NT2/D1 (cell line): ENCODE data around the gene PRKAB1.

Experiments
- DNase-seq: peaks from one replicate; pipeline ENCODE4 v3.0.0-alpha.2; 2011; ENCODE audit warnings: low read depth, low spot score
- H3K27me3 ChIP-seq: 2 replicates; pipeline ENCODE4 v1.6.0; 2011; ENCODE audit warnings: mild to moderate bottlenecking; ENCODE audit not compliant: insufficient read length, insufficient read depth
- H3K36me3 ChIP-seq: 2 replicates; pipeline ENCODE4 v1.6.1; 2011; ENCODE audit warnings: mild to moderate bottlenecking, low read length, mixed read lengths; ENCODE audit not compliant: insufficient read depth, insufficient read length
- H3K4me1 ChIP-seq: 2 replicates; pipeline ENCODE4 v1.5.1; 2011; ENCODE audit not compliant: insufficient read depth, insufficient read length
- H3K4me3 ChIP-seq: 2 replicates; pipeline ENCODE4 v1.5.1; 2011; ENCODE audit warnings: low read depth; ENCODE audit not compliant: insufficient read length
- H3K9ac ChIP-seq: 2 replicates; pipeline ENCODE4 v1.6.0; 2011; ENCODE audit warnings: low read depth; ENCODE audit not compliant: insufficient read length
- H3K9me3 ChIP-seq: 2 replicates; pipeline ENCODE4 v1.5.1; 2011; ENCODE audit warnings: mild to moderate bottlenecking, low read length; ENCODE audit not compliant: insufficient read depth
- SUZ12 ChIP-seq: IDR thresholded peaks from 2 replicates; pipeline ENCODE4 v1.6.1; 2011; ENCODE audit not compliant: insufficient read length, insufficient read depth; ENCODE audit errors: extremely low read depth
- YY1 ChIP-seq: IDR thresholded peaks from 2 replicates; pipeline ENCODE4 v1.6.1; 2011; ENCODE audit not compliant: insufficient read length, insufficient read depth
- ZNF274 ChIP-seq: IDR thresholded peaks from 2 replicates; pipeline ENCODE4 v1.6.1; 2011; ENCODE audit warnings: mild to moderate bottlenecking, low read depth, low read length

The PRKAB1 gene

DNA sequence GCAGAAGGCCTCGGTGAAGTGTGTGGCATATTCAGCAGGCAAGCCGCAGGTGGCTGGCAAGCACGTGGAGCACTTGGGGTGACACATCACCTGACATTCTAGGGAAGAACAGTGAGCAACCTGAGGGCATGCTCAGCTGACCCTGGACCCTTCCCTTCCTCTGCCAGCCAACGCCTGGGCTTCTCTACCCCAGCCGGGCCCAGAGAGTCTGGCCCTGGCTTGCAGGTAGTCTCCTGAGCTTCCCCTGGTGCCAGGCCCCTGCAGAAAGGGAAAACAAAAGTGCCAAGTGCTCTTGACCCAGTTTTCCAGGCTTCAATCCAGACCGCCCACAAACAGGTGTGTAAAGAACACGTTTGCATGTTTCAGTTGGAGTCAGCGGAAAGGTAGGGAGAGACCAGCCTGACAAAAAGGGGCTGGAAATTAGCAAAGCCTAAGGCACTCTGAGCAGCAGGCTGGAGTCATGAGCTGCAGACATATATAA, 45.7 kb downstream of the PRKAB1 start:
- Histone ChIP-seq H3K9ac (no peak overlapping the region), H3K27me3 (no peaks in the 10 kb centered on the region), H3K36me3 (peaks cover 66% of the 10 kb centered on the region), H3K4me3 (no peak overlapping the region), H3K9me3 (0 out of 2 replicates have a peak, but pooled peaks cover 7% of the 10 kb centered on the region), H3K4me1 (no peaks in the 10 kb centered on the region)
- TF ChIP-seq ZNF274: no peak
- TF ChIP-seq SUZ12: no peak
- no peak for TF ChIP-seq YY1
- DNase-seq: no peak

- Histone ChIP-seq H3K9me3 (0 out of 2 replicates have a peak, but pooled peaks cover 7% of the 10 kb centered on the region), H3K9ac (no peak overlapping the region), H3K4me3 (no peak overlapping the region), H3K36me3 (peaks cover 64% of the 10 kb centered on the region), H3K4me1 (no peaks in the 10 kb centered on the region), H3K27me3 (no peaks in the 10 kb centered on the region)
- no peak for TF ChIP-seq ZNF274
- no peak for TF ChIP-seq YY1
- no peak for TF ChIP-seq SUZ12
- DNase-seq: no peak
Measured at GRCh38 chr12:119714614-119715267, 46.8 kb downstream of the PRKAB1 start.

DNA sequence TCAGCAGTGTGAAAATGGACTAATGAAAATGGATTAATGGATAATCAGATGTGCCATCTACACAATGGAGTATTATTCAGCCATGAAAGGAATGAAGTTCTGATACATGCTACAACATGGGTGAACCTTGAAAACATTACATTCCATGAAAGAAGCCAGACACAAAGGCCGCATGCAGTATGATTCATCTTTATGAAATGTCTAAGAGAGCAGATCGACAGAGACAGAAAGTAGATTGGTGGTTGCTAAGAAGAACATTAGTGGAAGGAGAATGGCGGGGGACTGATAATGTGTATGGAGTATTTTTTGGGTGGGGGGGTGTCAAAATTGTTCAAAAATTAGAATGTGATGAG, 47.3 kb downstream of the PRKAB1 start:
- TF ChIP-seq ZNF274: no peak
- TF ChIP-seq YY1: no peak
- no peak for TF ChIP-seq SUZ12
- H3K36me3 ChIP-seq: peaks cover 63% of the 10 kb centered on the region
- no peaks in the 10 kb centered on the region for H3K4me1 ChIP-seq
- no peak overlapping the region for H3K9ac ChIP-seq
- H3K4me3 ChIP-seq: no peak overlapping the region
- no peak for DNase-seq
- 0 out of 2 replicates have a peak, but pooled peaks cover 7% of the 10 kb centered on the region for H3K9me3 ChIP-seq
- H3K27me3 ChIP-seq: no peaks in the 10 kb centered on the region

DNA sequence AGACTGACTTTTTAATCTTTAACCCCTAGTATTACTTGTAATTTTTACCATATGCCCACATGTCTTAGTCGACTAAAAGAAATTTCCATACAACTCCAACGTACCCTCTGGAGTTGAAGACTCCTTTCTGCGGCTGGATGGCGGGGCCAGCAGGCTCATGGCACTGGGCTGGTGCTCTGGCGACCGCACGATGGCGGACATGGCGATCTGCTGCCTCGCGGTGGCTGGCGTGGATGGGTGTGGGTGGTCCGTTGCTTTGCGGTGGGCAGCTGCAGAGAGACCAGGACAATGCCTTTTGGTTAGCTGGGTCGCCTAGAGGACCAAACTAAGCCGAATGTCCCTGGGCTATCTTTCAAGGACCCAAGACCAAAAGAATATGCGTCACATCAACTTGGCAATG, 50.2 kb downstream of the PRKAB1 start:
- Histone ChIP-seq H3K9ac (no peak overlapping the region), H3K36me3 (peaks cover 45% of the 10 kb centered on the region), H3K9me3 (0 out of 2 replicates have a peak, but pooled peaks cover 7% of the 10 kb centered on the region), H3K4me1 (no peaks in the 10 kb centered on the region), H3K27me3 (no peaks in the 10 kb centered on the region), H3K4me3 (no peak overlapping the region)
- TF ChIP-seq SUZ12 (no peak), YY1 (no peak), ZNF274 (no peak)
- DNase-seq: no peak

DNA sequence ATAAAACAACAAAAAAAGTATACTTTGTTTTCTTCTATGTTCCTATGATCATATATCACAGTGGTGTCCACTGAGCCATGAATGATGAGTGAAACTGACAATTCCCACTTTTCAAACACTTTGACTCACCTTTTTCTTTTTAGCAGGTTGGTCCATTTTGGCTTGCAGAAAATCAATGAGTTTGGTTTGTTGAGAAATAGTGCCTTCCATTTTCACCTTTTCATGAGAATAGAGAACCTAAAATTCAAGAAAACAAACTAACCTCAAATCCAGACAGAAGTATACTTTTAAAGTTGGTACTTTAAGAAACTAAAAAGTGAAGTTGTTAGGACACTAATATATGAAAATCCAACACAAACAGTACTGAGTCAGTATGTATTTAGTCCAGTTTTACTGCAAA, 52.4 kb downstream of the PRKAB1 start:
- TF ChIP-seq ZNF274: no peak
- TF ChIP-seq YY1: no peak
- TF ChIP-seq SUZ12: no peak

DNA sequence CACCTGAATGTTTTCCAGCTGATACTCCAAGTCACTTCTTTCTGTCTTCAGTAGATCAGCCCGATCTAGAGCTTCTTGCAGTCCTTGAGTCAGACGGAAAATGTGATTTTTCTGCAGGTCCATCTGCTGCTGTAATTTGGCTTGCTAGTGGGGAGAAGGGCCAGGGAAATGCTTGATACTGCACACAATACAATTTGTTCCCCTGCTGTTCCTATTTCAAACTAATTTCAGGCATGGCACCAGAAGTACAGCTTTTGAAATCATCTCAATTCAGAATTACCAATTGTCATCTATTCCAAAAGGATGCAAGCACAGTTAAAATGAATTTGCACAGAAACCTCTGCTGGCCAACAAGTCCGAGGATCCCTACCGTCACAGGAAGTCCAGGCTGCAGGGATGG, 53.4 kb downstream of the PRKAB1 start:
- no peaks in the 10 kb centered on the region for H3K9me3 ChIP-seq
- DNase-seq: no peak
- peaks cover 32% of the 10 kb centered on the region for H3K36me3 ChIP-seq
- no peak for TF ChIP-seq YY1
- no peak for TF ChIP-seq SUZ12
- TF ChIP-seq ZNF274: no peak
- no peaks in the 10 kb centered on the region for H3K4me1 ChIP-seq
- no peaks in the 10 kb centered on the region for H3K27me3 ChIP-seq
- no peak overlapping the region for H3K4me3 ChIP-seq
- no peak overlapping the region for H3K9ac ChIP-seq

More for the DNA sequence above, 52.4 kb downstream of the PRKAB1 start:
- peaks cover 29% of the 10 kb centered on the region for H3K36me3 ChIP-seq
- H3K9me3 ChIP-seq: no peaks in the 10 kb centered on the region
- H3K4me3 ChIP-seq: no peak overlapping the region
- no peak for DNase-seq
- H3K9ac ChIP-seq: no peak overlapping the region
- no peaks in the 10 kb centered on the region for H3K4me1 ChIP-seq
- no peaks in the 10 kb centered on the region for H3K27me3 ChIP-seq

DNA sequence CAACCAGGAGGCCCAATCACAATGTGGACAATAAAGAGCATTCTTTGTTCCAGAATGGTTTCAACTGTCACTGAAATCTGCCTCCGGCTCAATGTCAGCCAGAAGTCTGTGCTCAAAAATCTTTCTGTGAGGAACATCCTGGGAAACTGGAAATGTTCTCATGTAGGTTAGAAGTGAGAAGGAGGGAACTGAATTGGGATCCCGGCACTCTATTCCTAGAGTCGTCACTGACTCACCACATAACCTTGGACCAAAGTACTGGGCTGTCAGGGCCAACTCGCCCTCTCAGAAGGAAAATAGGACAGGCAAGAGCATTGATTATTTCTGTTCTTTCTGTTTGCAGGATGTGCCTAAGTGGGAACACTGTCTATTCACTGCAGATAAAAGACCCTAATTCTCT, 57.6 kb downstream of the PRKAB1 start:
- H3K27me3 ChIP-seq: no peaks in the 10 kb centered on the region
- TF ChIP-seq ZNF274 (no peak), YY1 (no peak), SUZ12 (no peak)
- H3K9ac ChIP-seq: no peak overlapping the region
- H3K4me1 ChIP-seq: no peaks in the 10 kb centered on the region
- no peak for DNase-seq
- H3K36me3 ChIP-seq: peaks cover 39% of the 10 kb centered on the region
- no peaks in the 10 kb centered on the region for H3K9me3 ChIP-seq
- H3K4me3 ChIP-seq: no peak overlapping the region
